Esophagus squamous epithelium (tissue), 5 donors: ENCODE results near the gene CACFD1. TPM values are rescaled to one million over a fixed set of nuclear protein-coding genes. Genes with fewer than 3 reads are reported as not detected.

ENCODE experiments used
- DNase-seq: peaks from one replicate; lab custom pipeline; 2025; lab: John Stamatoyannopoulos, UW
- H3K27ac ChIP-seq, 4 donors: fragments of 200-600 bp; sonication (generic); one replicate each; pipeline ENCODE4 v1.5.1; 2016 to 2019; ENCODE audit warnings: mild to moderate bottlenecking in 1 of 4
- H3K27me3 ChIP-seq, 4 donors: fragments of 200-600 bp; sonication (generic); 1 replicate in 3 of 4; 2 replicates in 1 of 4; pipeline versions ENCODE4 v1.5.1 to v1.6.0; 2017 to 2021; ENCODE audit warnings: antibody characterized with exemption in 1 of 4
- H3K36me3 ChIP-seq, 3 donors: fragments of 200-600 bp; sonication (generic); one replicate each; pipeline ENCODE4 v1.5.1; 2016 to 2019
- H3K4me1 ChIP-seq, 3 donors: fragments of 200-600 bp; sonication (generic); one replicate each; pipeline ENCODE4 v1.5.1; 2017 to 2019
- H3K4me3 ChIP-seq, 4 donors: fragments of 200-600 bp; sonication (generic); 1 replicate in 3 of 4; 2 replicates in 1 of 4; pipeline ENCODE4 v1.5.1; 2016 to 2019; ENCODE audit warnings: mild to moderate bottlenecking in 2 of 4, moderate library complexity in 1 of 4
- H3K9me3 ChIP-seq, 3 donors: fragments of 200-600 bp; sonication (generic); one replicate each; pipeline ENCODE4 v1.5.1; 2016 to 2019
- POLR2A ChIP-seq, 4 donors: fragments of 450-650 bp; IDR thresholded peaks; one replicate each; pipeline ENCODE4 v1.6.1; 2017; ENCODE audit warnings: antibody characterized with exemption in 4 of 4, mild to moderate bottlenecking in 4 of 4, moderate library complexity in 3 of 4
- WGBS, 2 donors: methylation state at CpG; one replicate each; pipeline ENCODE4 v1.1.5; 2018; 5-methylcytosine and 5-hydroxymethylcytosine counted together
- intact Hi-C: fragments of 100-400 bp; cut with DNase I; formaldehyde crosslinking; loops from one replicate; pipeline ENCODE4 v1.15.0; 2022
- total RNA-seq, 4 donors: library from RNA; depleted of rRNA; stranded (reverse); fragments of >200 nt; gene quantifications; one replicate each; pipeline ENCODE4 v1.1.0, GENCODE V29; 2016
- TF ChIP-seq, protein P1 (sequence below), 6 experiments: fragments of 450-650 bp in 4 of 6; fragments of 200-600 bp in 2 of 6; sonication (generic) in 2 of 6; IDR thresholded peaks; one replicate each; pipeline ENCODE4 v1.5.1; 2016 to 2019; ENCODE audit warnings: antibody characterized with exemption in 6 of 6, mild to moderate bottlenecking in 4 of 6, moderate library complexity in 4 of 6
- donor health status: DM: yes; HTN: yes; CAD: no.

Gene CACFD1
- total RNA-seq = 10 to 100 TPM in 1 of 4 donors, 1 to 10 TPM in 3; 5.9 to 13.7 (median 9.1) TPM

GRCh38 chr9:133459476-133460404 is at the start of gene CACFD1:
Gene CACFD1, plus strand, starts transcription at chr9:133459978. Its CDS starts 89 bp downstream, at chr9:133460067.
- intact Hi-C loops = loop anchor here (10.0 kb wide), 1 partner anchor 45 kb away; the partner anchor contains the start of gene REXO4
- Histone ChIP-seq H3K4me3 (peak within 1 kb of the TSS; percentile 60 to 90 (median 74)), H3K27me3 (no peaks in the 10 kb centered on the region), H3K9me3 (no peaks in the 10 kb centered on the region), H3K27ac (peak within 1 kb of the TSS; percentile 87 to 96 (median 91)), H3K4me1 (peaks cover 6 to 31% (median 21%) of the 10 kb centered on the region in 3 donors), H3K36me3 (peaks cover 0 to 4% (median 0%) of the 10 kb centered on the region in 3 donors)
- WGBS, 2 donors = 0% methylated on average over 9 of the region's 86 CpGs; no CpG with 5 or more reads in 1 of the 2 donors
- TF ChIP-seq POLR2A (IDR thresholded peaks at IDR 0.05) = peak in 3 of 4 donors; percentile 65 to 75 (median 70)
- TF ChIP-seq, protein P1, sequence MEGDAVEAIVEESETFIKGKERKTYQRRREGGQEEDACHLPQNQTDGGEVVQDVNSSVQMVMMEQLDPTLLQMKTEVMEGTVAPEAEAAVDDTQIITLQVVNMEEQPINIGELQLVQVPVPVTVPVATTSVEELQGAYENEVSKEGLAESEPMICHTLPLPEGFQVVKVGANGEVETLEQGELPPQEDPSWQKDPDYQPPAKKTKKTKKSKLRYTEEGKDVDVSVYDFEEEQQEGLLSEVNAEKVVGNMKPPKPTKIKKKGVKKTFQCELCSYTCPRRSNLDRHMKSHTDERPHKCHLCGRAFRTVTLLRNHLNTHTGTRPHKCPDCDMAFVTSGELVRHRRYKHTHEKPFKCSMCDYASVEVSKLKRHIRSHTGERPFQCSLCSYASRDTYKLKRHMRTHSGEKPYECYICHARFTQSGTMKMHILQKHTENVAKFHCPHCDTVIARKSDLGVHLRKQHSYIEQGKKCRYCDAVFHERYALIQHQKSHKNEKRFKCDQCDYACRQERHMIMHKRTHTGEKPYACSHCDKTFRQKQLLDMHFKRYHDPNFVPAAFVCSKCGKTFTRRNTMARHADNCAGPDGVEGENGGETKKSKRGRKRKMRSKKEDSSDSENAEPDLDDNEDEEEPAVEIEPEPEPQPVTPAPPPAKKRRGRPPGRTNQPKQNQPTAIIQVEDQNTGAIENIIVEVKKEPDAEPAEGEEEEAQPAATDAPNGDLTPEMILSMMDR (IDR thresholded peaks at IDR 0.05) = peak in 1 of 6 experiments; percentile 4
- peak; percentile 93 for DNase-seq

GRCh38 chr9:133415170-133415569 is 44.6 kb upstream of the CACFD1 start:
- no peak for DNase-seq
- Histone ChIP-seq H3K27me3 (no peaks in the 10 kb centered on the region), H3K27ac (no peak overlapping the region), H3K36me3 (peaks cover 5 to 62% (median 11%) of the 10 kb centered on the region in 3 donors), H3K4me1 (peaks cover 9 to 58% (median 16%) of the 10 kb centered on the region in 3 donors), H3K9me3 (no peaks in the 10 kb centered on the region), H3K4me3 (no peak overlapping the region)
- intact Hi-C loops = loop anchor here (10.0 kb wide), 1 partner anchor 50 kb away; no protein-coding TSS in a partner anchor
- WGBS, 2 donors = 68 to 71% methylated on average over 1 of the region's 1 CpG
- TF ChIP-seq POLR2A (IDR thresholded peaks at IDR 0.05) = no peak
- TF ChIP-seq, protein P1 (IDR thresholded peaks at IDR 0.05) = no peak

GRCh38 chr9:133417541-133418461 is 42.0 kb upstream of the CACFD1 start, which contains the start of gene REXO4:
Gene REXO4, minus strand, starts transcription at chr9:133418010. Its CDS starts 166 bp downstream, at chr9:133417844.
- Histone ChIP-seq H3K4me1 (peaks cover 9 to 58% (median 16%) of the 10 kb centered on the region in 3 donors), H3K27me3 (no peaks in the 10 kb centered on the region), H3K36me3 (peaks cover 0 to 36% (median under 1%) of the 10 kb centered on the region in 3 donors), H3K4me3 (peak within 1 kb of the TSS; percentile 53 to 93 (median 80)), H3K9me3 (no peaks in the 10 kb centered on the region), H3K27ac (peak within 1 kb of the TSS; percentile 73 to 89 (median 86))
- intact Hi-C loops = loop anchor here (10.0 kb wide), 1 partner anchor 47 kb away; no protein-coding TSS in a partner anchor
- 0 to 2% methylated on average over 15 to 19 of the region's 75 CpGs for WGBS, 2 donors
- no peak for DNase-seq
- peak in 1 of 4 donors; percentile 38 for TF ChIP-seq POLR2A (IDR thresholded peaks at IDR 0.05)
- TF ChIP-seq, protein P1 (IDR thresholded peaks at IDR 0.05) = peak in 2 of 6 experiments; percentile 10 to 23

DNA sequence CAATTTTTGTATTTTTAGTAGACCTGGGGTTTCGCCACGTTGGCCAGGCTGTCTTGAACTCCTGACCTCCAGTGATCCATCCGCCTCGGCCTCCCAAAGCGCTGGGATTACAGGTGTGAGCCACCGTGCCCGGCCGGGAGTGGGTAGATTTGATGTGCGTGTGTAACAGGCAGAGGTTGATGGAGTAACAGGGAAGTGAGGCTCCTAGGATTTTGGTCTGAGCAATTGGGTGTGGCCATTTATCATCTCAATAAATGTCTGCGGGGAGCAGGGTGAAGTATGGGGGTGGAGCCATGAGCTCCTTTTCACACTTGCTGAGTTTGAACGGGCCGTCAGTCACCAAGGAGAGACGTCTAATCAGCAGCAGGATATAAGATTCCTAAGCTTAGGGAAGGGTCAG is 40.8 kb upstream of the CACFD1 start:
- no peaks in the 10 kb centered on the region for H3K9me3 ChIP-seq
- H3K27me3 ChIP-seq = peaks cover 0 to under 1% (median 0%) of the 10 kb centered on the region in 4 donors
- 35 to 36% methylated on average over 4 to 6 of the region's 13 CpGs for WGBS, 2 donors
- no peak for DNase-seq
- H3K4me1 ChIP-seq = peaks cover 9 to 48% (median 16%) of the 10 kb centered on the region in 3 donors
- peaks cover 0 to 24% (median 0%) of the 10 kb centered on the region in 3 donors for H3K36me3 ChIP-seq
- H3K4me3 ChIP-seq = no peak overlapping the region
- H3K27ac ChIP-seq = peak overlapping the region; percentile 73 to 89 (median 86)
- intact Hi-C loops = loop anchor here (10.0 kb wide), 1 partner anchor 46 kb away; no protein-coding TSS in a partner anchor
- TF ChIP-seq, protein P1 (IDR thresholded peaks at IDR 0.05) = no peak
- no peak for TF ChIP-seq POLR2A (IDR thresholded peaks at IDR 0.05)
